Measurements from ENCODE around the gene BAIAP3.

BAIAP3 gene

DNA sequence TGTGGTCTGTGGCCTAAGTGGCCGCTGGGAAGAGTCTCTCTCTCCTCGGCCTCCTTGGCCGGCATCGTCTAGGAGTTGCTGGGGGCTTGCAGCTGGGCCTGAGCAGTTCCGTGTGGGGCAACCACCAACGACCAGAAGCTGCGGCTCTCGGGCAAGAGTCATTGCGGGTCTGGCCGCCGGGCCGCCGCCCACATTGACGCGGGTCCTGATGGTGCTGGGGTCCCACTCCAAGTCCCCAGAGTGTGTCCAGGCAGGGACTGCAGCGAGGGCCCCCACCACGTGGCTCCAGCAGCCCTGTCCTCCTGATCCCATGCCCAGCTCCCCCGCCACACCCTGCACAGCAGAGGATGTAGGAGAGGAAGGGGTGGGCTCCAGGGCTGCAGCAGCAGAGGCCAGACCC is 50.1 kb downstream of the BAIAP3 start:
- no peak overlapping the region for H3K4me3 ChIP-seq (ENCODE audit: low read depth, low read length)
- TF ChIP-seq, protein P1, sequence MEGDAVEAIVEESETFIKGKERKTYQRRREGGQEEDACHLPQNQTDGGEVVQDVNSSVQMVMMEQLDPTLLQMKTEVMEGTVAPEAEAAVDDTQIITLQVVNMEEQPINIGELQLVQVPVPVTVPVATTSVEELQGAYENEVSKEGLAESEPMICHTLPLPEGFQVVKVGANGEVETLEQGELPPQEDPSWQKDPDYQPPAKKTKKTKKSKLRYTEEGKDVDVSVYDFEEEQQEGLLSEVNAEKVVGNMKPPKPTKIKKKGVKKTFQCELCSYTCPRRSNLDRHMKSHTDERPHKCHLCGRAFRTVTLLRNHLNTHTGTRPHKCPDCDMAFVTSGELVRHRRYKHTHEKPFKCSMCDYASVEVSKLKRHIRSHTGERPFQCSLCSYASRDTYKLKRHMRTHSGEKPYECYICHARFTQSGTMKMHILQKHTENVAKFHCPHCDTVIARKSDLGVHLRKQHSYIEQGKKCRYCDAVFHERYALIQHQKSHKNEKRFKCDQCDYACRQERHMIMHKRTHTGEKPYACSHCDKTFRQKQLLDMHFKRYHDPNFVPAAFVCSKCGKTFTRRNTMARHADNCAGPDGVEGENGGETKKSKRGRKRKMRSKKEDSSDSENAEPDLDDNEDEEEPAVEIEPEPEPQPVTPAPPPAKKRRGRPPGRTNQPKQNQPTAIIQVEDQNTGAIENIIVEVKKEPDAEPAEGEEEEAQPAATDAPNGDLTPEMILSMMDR (IDR thresholded peaks at IDR 0.05; ENCODE audit: low read depth, low read length, missing control alignments): no peak
- DNase-seq (ENCODE audit: low read depth): no peak

DNA sequence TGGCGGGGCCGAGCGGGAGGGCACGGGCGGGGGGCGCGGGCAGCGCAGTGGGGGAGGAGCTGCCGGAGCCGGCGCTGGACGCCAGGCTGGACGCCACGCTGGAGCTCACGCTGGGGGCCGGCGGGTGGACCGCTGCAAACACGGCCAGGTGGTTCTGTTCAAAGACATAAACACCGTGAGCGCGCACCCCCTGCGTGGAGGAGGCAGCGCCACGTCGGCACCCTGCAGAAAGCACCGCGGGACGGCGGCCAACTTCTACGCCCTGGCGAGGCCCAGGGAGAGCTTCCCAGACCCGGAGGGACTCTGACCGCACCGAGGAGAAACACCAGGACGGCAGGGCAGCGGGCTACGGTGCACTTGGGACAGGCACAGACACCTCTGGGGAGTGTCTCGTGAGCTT is 51.8 kb downstream of the BAIAP3 start:
- DNase-seq (ENCODE audit: low read depth): no peak
- TF ChIP-seq, protein P1 (IDR thresholded peaks at IDR 0.05; ENCODE audit: low read depth, low read length, missing control alignments): no peak
- H3K4me3 ChIP-seq (ENCODE audit: low read depth, low read length): no peak overlapping the region

DNA sequence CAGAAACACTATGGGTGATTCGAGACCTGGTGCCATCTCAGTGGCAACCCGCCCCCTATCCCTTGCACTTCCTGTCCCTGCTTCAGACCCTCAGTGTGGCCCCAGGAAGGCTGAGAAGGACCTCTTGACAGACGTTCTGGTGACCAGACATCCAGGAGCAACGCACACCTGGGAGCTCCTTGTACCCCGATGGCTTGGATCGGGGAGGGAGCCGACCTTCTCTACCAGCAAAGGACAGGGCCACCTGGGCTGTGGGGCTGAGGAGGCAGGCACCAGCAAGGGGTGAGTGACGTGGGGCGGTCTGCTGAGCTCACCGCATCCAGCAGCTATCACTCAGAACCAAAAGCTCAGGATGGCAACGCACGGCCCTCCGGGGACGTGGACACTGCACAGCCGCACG is 53.9 kb downstream of the BAIAP3 start:
- DNase-seq (ENCODE audit: low read depth): no peak
- TF ChIP-seq, protein P1 (IDR thresholded peaks at IDR 0.05; ENCODE audit: low read depth, low read length, missing control alignments): no peak
- H3K4me3 ChIP-seq (ENCODE audit: low read depth, low read length): no peak overlapping the region

DNA sequence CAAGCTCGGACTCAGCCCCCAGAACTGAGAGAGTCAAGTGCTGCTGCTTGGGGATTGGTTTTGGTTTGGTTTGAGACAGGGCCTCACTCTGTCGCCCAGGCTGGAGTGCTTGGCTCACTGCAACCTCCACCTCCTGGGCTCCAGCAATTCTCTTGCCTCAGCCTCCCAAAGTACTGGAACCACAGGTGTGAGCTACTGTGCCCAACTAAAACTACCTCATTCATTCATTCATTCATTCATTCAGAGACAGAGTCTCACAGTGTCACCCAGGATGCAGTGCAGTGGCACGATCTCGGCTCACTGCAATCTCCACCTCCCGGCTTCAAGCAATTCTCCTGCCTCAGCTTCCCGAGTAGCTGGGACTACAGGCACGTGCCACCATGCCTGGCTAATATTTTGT is 56.3 kb downstream of the BAIAP3 start:
- no peak overlapping the region for H3K4me3 ChIP-seq (ENCODE audit: low read depth, low read length)
- DNase-seq (ENCODE audit: low read depth): no peak
- TF ChIP-seq, protein P1 (IDR thresholded peaks at IDR 0.05; ENCODE audit: low read depth, low read length, missing control alignments): no peak

DNA sequence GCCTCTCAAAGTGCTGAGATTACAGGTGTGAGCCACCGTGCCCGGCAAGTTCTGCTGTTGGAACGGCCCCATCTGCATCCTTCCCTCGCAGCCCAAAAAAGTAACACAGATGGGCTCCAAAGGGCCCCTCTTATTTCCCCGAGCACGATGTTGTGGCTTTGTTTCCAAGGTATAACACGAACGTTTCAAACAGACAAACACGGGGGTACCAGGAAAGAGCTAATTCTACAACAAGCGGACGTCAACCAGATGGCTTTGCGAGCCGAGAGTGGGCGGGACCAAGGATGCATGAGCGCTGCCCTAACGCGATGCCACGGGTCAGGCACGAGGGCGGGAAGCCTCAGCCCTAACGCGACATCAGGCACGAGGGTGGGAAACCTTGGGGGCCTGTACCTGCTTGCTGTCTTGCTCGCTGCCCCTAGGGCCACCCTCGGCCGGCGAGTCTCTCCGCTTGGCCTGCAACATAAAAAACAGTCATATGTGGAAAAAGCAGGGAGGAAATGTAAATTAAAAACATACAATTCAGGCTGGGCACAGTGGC is 56.9 kb downstream of the BAIAP3 start:
- no peak for DNase-seq (ENCODE audit: low read depth)
- TF ChIP-seq, protein P1 (IDR thresholded peaks at IDR 0.05; ENCODE audit: low read depth, low read length, missing control alignments): no peak
- H3K4me3 ChIP-seq (ENCODE audit: low read depth, low read length): no peak overlapping the region

DNA sequence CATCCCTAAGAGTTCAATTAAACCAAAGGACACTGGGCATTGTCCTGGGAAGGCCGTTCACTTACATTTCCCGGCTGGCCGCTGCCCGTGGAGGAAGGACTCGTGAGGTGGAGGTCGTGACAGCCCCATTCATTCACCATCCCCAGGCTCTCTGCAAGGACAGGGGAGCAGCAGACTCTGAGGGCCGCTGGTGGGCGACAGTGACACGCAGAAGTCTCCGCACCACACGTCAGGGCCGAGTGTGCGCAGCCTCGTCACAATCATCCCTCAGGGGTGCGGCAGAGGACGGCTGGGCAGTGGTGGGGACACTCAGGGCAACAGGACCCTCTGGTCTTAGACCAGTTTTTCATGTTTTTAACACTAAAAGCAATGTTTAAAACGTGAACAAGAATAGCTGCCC is 59.4 kb downstream of the BAIAP3 start:
- TF ChIP-seq, protein P1 (IDR thresholded peaks at IDR 0.05; ENCODE audit: low read depth, low read length, missing control alignments): no peak
- no peak for DNase-seq (ENCODE audit: low read depth)

DNA sequence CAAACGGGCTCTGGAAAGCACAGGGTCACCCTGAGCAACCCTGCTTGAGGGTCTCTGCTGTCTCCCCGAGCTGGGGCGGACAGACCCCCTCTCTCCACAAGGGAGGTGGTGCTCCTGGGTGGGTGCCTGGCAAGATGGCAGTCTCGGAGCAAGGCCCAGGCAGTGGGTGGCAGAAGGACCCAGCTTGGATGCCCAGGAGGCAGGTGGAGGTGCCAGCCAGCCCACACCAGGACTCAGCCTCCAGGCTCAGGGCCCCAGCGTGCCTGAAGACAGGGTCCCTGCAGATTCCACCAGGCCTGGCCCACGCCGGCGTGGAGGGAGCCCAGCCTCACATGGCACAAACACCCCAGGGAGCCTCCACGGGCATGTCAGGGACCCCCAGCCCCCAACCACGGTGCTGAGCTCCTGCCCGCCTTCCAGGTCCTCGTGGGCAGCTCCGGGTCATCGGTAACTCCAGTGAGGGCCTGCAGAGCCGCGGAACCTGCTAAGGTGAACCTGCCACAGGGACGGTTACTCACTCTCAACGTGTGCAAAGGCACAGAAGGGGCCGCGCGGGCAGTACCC is 60.2 kb downstream of the BAIAP3 start:
- no peak overlapping the region for H3K4me3 ChIP-seq (ENCODE audit: low read depth, low read length)
- no peak for DNase-seq (ENCODE audit: low read depth)
- TF ChIP-seq, protein P1 (IDR thresholded peaks at IDR 0.05; ENCODE audit: low read depth, low read length, missing control alignments): no peak

More for the DNA sequence above, 59.4 kb downstream of the BAIAP3 start:
- no peak overlapping the region for H3K4me3 ChIP-seq (ENCODE audit: low read depth, low read length)
